Stimulated activated CD4-positive, alpha-beta T cell treated with anti-CD3 and anti-CD28 coated beads, Interleukin-2, amount 100 ng/mL, for 24 hours (primary cell): ENCODE data around the gene UPF2.
A peak's percentile ranks its signal among the peaks of the same experiment; 100 is the strongest.
"Not testable (repeated sequence)": the region's sequence is repeated elsewhere in the genome, so short reads cannot be mapped to it uniquely, and the experiment has no call there.

ENCODE experiments used
- DNase-seq, 2 donors: peaks; one replicate each; pipeline ENCODE4 v3.0.0-alpha.2; 2020

UPF2 gene

GRCh38 chr10:12042797-12043651 is at the start of gene UPF2:
Gene UPF2 (minus strand): TSS chr10:12042809. CDS start chr10:12035423, 7,386 bp downstream.
- DNase-seq, result peak; percentile 97

GRCh38 chr10:12091421-12091820 is 48.8 kb upstream of the UPF2 start:
- no peak for DNase-seq

- DNase-seq, result no peak
Measured at GRCh38 chr10:12088919-12089318, 46.3 kb upstream of the UPF2 start.

GRCh38 chr10:12081879-12082557 is 39.4 kb upstream of the UPF2 start:
- DNase-seq, result no peak

- no peak for DNase-seq
Measured at GRCh38 chr10:12081470-12081869, 38.9 kb upstream of the UPF2 start.

GRCh38 chr10:12077580-12078180 is 35.1 kb upstream of the UPF2 start:
- no peak for DNase-seq

GRCh38 chr10:12073526-12073925 is 30.9 kb upstream of the UPF2 start:
- no peak for DNase-seq

- not testable (repeated sequence) for DNase-seq
Measured at GRCh38 chr10:12071441-12071840, 28.8 kb upstream of the UPF2 start.

GRCh38 chr10:12068449-12069269 is 26.1 kb upstream of the UPF2 start, which contains the start of gene DHTKD1:
Gene DHTKD1 (plus strand): TSS chr10:12068954. CDS start chr10:12069034, 80 bp downstream.
- DNase-seq, result peak; percentile 100

GRCh38 chr10:12067336-12067735 is 24.7 kb upstream of the UPF2 start:
- DNase-seq, result no peak

- DNase-seq, result no peak
Measured at GRCh38 chr10:12063483-12063818, 20.8 kb upstream of the UPF2 start.

- DNase-seq, result no peak
Measured at GRCh38 chr10:12062754-12063482, 20.3 kb upstream of the UPF2 start.

GRCh38 chr10:12061124-12061523 is 18.5 kb upstream of the UPF2 start:
- DNase-seq, result no peak

- no peak for DNase-seq
Measured at GRCh38 chr10:12056748-12057147, 14.1 kb upstream of the UPF2 start.

- no peak for DNase-seq
Measured at GRCh38 chr10:12055732-12056131, 13.1 kb upstream of the UPF2 start.

- no peak for DNase-seq
Measured at GRCh38 chr10:12051241-12051640, 8.6 kb upstream of the UPF2 start.

- no peak for DNase-seq
Measured at GRCh38 chr10:12050528-12050927, 7.9 kb upstream of the UPF2 start.

- no peak for DNase-seq
Measured at GRCh38 chr10:12048547-12048946, 5.9 kb upstream of the UPF2 start.

GRCh38 chr10:12045596-12045995 is 3.0 kb upstream of the UPF2 start:
- no peak for DNase-seq

- peak; percentile 55 to 57 for DNase-seq
Measured at GRCh38 chr10:12042409-12042796, 206 bp downstream of the UPF2 start.

- DNase-seq, result peak; percentile 36 to 41
Measured at GRCh38 chr10:12041766-12042408, 722 bp downstream of the UPF2 start.
